Measurements from ENCODE around the gene CCDC142. TPM values are rescaled to one million over a fixed set of nuclear protein-coding genes. Genes with fewer than 3 reads are reported as not detected.
A peak's percentile ranks its signal among the peaks of the same experiment; 100 is the strongest.

CCDC142 gene
- total RNA-seq, 2 donors from 2014 or later = 31.8 to 46.5 TPM

GRCh38 chr2:74441690-74442482 lies 40.9 kb downstream of the CCDC142 start, which contains the start of gene RTKN:
Gene RTKN (minus strand): TSS chr2:74441937. CDS start chr2:74441816, 121 bp downstream.
- Mint-ChIP-seq H3K4me3 (peak within 1 kb of the TSS; percentile 60), H3K27ac (peak within 1 kb of the TSS in 1 of 2 donors; percentile 56), H3K4me1 (ENCODE audit: low read depth in 2 of 2) (peaks cover 23 to 34% of the 10 kb centered on the region in 2 donors), H3K27me3 (peaks cover 0 to 2% of the 10 kb centered on the region in 2 donors), H3K36me3 (no peaks in the 10 kb centered on the region), H3K9me3 (no peaks in the 10 kb centered on the region)
- DNase-seq (ENCODE audit: low spot score) = peak; percentile 73
- peak; percentile 31 to 63 for ATAC-seq

GRCh38 chr2:74441170-74441689 lies 41.6 kb downstream of the CCDC142 start:
- peak overlapping the region in 1 of 2 donors; percentile 56 for H3K27ac Mint-ChIP-seq
- no peaks in the 10 kb centered on the region for H3K9me3 Mint-ChIP-seq
- peak in 1 of 2 donors; percentile 54 for ATAC-seq

GRCh38 chr2:74440378-74441169 lies 42.2 kb downstream of the CCDC142 start:
- no peaks in the 10 kb centered on the region for H3K36me3 Mint-ChIP-seq
- peak; percentile 94 to 97 for ATAC-seq
- peak overlapping the region; percentile 71 for H3K4me3 Mint-ChIP-seq

More at GRCh38 chr2:74441170-74441689, 41.6 kb downstream of the CCDC142 start:
- H3K4me1 Mint-ChIP-seq (ENCODE audit: low read depth in 2 of 2) = peaks cover 23 to 34% of the 10 kb centered on the region in 2 donors
- no peaks in the 10 kb centered on the region for H3K36me3 Mint-ChIP-seq
- peaks cover 0 to 2% of the 10 kb centered on the region in 2 donors for H3K27me3 Mint-ChIP-seq
- peak overlapping the region; percentile 44 for H3K4me3 Mint-ChIP-seq
- DNase-seq (ENCODE audit: low spot score) = no peak

GRCh38 chr2:74439803-74440377 lies 42.9 kb downstream of the CCDC142 start:
- Mint-ChIP-seq H3K4me1 (ENCODE audit: low read depth in 2 of 2) (peaks cover 23 to 34% of the 10 kb centered on the region in 2 donors), H3K36me3 (no peaks in the 10 kb centered on the region), H3K27ac (peak overlapping the region in 1 of 2 donors; percentile 62), H3K9me3 (no peaks in the 10 kb centered on the region), H3K27me3 (no peaks in the 10 kb centered on the region), H3K4me3 (peak overlapping the region; percentile 71)
- DNase-seq (ENCODE audit: low spot score) (no peak), ATAC-seq (no peak)

More at GRCh38 chr2:74440378-74441169, 42.2 kb downstream of the CCDC142 start:
- Mint-ChIP-seq H3K27me3 (peaks cover 0 to 2% of the 10 kb centered on the region in 2 donors), H3K9me3 (no peaks in the 10 kb centered on the region), H3K4me1 (ENCODE audit: low read depth in 2 of 2) (peaks cover 23 to 34% of the 10 kb centered on the region in 2 donors), H3K27ac (peak overlapping the region in 1 of 2 donors; percentile 62)
- DNase-seq (ENCODE audit: low spot score) = peak; percentile 89

- H3K4me1 Mint-ChIP-seq (ENCODE audit: low read depth in 2 of 2) = peaks cover 23 to 34% of the 10 kb centered on the region in 2 donors
- no peaks in the 10 kb centered on the region for H3K36me3 Mint-ChIP-seq
- H3K27ac Mint-ChIP-seq = peak overlapping the region in 1 of 2 donors; percentile 62
- ATAC-seq (no peak), DNase-seq (ENCODE audit: low spot score) (no peak)
- H3K27me3 Mint-ChIP-seq = no peaks in the 10 kb centered on the region
- H3K9me3 Mint-ChIP-seq = no peaks in the 10 kb centered on the region
- H3K4me3 Mint-ChIP-seq = no peak overlapping the region
These were observed 43.4 kb downstream of the CCDC142 start for GRCh38 chr2:74439373-74439772.

GRCh38 chr2:74438248-74438647 lies 44.5 kb downstream of the CCDC142 start:
- no peaks in the 10 kb centered on the region for H3K36me3 Mint-ChIP-seq
- no peaks in the 10 kb centered on the region for H3K9me3 Mint-ChIP-seq
- peaks cover 23 to 34% of the 10 kb centered on the region in 2 donors for H3K4me1 Mint-ChIP-seq (ENCODE audit: low read depth in 2 of 2)
- DNase-seq (ENCODE audit: low spot score) (no peak), ATAC-seq (no peak)
- H3K27ac Mint-ChIP-seq = peak overlapping the region in 1 of 2 donors; percentile 71
- H3K27me3 Mint-ChIP-seq = no peaks in the 10 kb centered on the region
- H3K4me3 Mint-ChIP-seq = no peak overlapping the region

GRCh38 chr2:74436848-74437695 lies 45.7 kb downstream of the CCDC142 start:
- Mint-ChIP-seq H3K4me1 (ENCODE audit: low read depth in 2 of 2) (peaks cover 23 to 30% of the 10 kb centered on the region in 2 donors), H3K36me3 (no peaks in the 10 kb centered on the region), H3K9me3 (no peaks in the 10 kb centered on the region), H3K27ac (peak overlapping the region in 1 of 2 donors; percentile 5), H3K27me3 (no peaks in the 10 kb centered on the region), H3K4me3 (no peak overlapping the region)
- no peak for ATAC-seq
- no peak for DNase-seq (ENCODE audit: low spot score)

GRCh38 chr2:74436111-74436805 lies 46.5 kb downstream of the CCDC142 start:
- Mint-ChIP-seq H3K9me3 (no peaks in the 10 kb centered on the region), H3K4me3 (no peak overlapping the region), H3K4me1 (ENCODE audit: low read depth in 2 of 2) (peaks cover 23 to 30% of the 10 kb centered on the region in 2 donors), H3K27ac (no peak overlapping the region), H3K27me3 (no peaks in the 10 kb centered on the region), H3K36me3 (no peaks in the 10 kb centered on the region)
- no peak for ATAC-seq
- no peak for DNase-seq (ENCODE audit: low spot score)

GRCh38 chr2:74430502-74430901 lies 52.3 kb downstream of the CCDC142 start:
- H3K9me3 Mint-ChIP-seq = no peaks in the 10 kb centered on the region
- no peaks in the 10 kb centered on the region for H3K27me3 Mint-ChIP-seq
- no peak overlapping the region for H3K4me3 Mint-ChIP-seq
- no peak overlapping the region for H3K27ac Mint-ChIP-seq
- DNase-seq (ENCODE audit: low spot score) (no peak), ATAC-seq (no peak)
- no peaks in the 10 kb centered on the region for H3K4me1 Mint-ChIP-seq (ENCODE audit: low read depth in 2 of 2)
- no peaks in the 10 kb centered on the region for H3K36me3 Mint-ChIP-seq

- no peaks in the 10 kb centered on the region for H3K27me3 Mint-ChIP-seq
- H3K4me3 Mint-ChIP-seq = no peak overlapping the region
- DNase-seq (ENCODE audit: low spot score) = no peak
- no peak overlapping the region for H3K27ac Mint-ChIP-seq
- H3K4me1 Mint-ChIP-seq (ENCODE audit: low read depth in 2 of 2) = no peaks in the 10 kb centered on the region
- no peaks in the 10 kb centered on the region for H3K36me3 Mint-ChIP-seq
- H3K9me3 Mint-ChIP-seq = no peaks in the 10 kb centered on the region
- ATAC-seq = no peak
These were observed 53.0 kb downstream of the CCDC142 start for GRCh38 chr2:74429487-74430451.

- Mint-ChIP-seq H3K36me3 (no peaks in the 10 kb centered on the region), H3K4me1 (ENCODE audit: low read depth in 2 of 2) (no peaks in the 10 kb centered on the region), H3K27me3 (no peaks in the 10 kb centered on the region), H3K4me3 (no peak overlapping the region), H3K27ac (no peak overlapping the region), H3K9me3 (no peaks in the 10 kb centered on the region)
- ATAC-seq (no peak), DNase-seq (ENCODE audit: low spot score) (no peak)
These were observed 54.1 kb downstream of the CCDC142 start for GRCh38 chr2:74428675-74429074.
